Natural killer cell (primary cell): ENCODE data around the gene MRPL33. TPM values are rescaled to one million over a fixed set of nuclear protein-coding genes. Genes with fewer than 3 reads are reported as not detected.

Experiments
- ATAC-seq, 3 donors: fragments of 150-1000 bp in 2 of 3; fragments of 200-7000 bp in 1 of 3; cut with Tn5 transposase; 1 replicate in 1 of 3; 2 replicates in 2 of 3; pipeline ENCODE4 v1.10.0; 2021; ENCODE audit warnings: mild to moderate bottlenecking in 2 of 3, moderate library complexity in 2 of 3
- DNase-seq, 2 donors: peaks; one replicate each; pipeline versions ENCODE4 v3.0.0 to v3.0.0-alpha.2; 2013 to 2021; ENCODE audit warnings: mixed read lengths in 1 of 2
- H3K27ac ChIP-seq: one replicate; pipeline ENCODE4 v1.5.1; 2013; ENCODE audit warnings: mild to moderate bottlenecking, low read length
- H3K27me3 ChIP-seq: one replicate; pipeline ENCODE4 v1.6.1; 2013; ENCODE audit warnings: low read length; ENCODE audit not compliant: control insufficient read depth, insufficient read depth
- H3K36me3 ChIP-seq: one replicate; pipeline ENCODE4 v1.6.1; 2013; ENCODE audit warnings: low read length; ENCODE audit not compliant: control insufficient read depth, insufficient read depth
- H3K4me1 ChIP-seq: one replicate; pipeline ENCODE4 v1.6.1; 2013; ENCODE audit warnings: low read length; ENCODE audit not compliant: control insufficient read depth, insufficient read depth
- H3K4me3 ChIP-seq: one replicate; pipeline ENCODE4 v1.5.1; 2013; ENCODE audit warnings: low read length
- H3K9me3 ChIP-seq: one replicate; pipeline ENCODE4 v1.6.1; 2013; ENCODE audit warnings: low read length; ENCODE audit not compliant: control insufficient read depth, insufficient read depth
- H3K27ac Mint-ChIP-seq, 2 donors: one replicate each; pipeline ENCODE4 v1.8.0; 2022; ENCODE audit warnings: mild to moderate bottlenecking in 2 of 2, mixed read lengths in 2 of 2, moderate library complexity in 1 of 2
- H3K27me3 Mint-ChIP-seq, 2 donors: one replicate each; pipeline ENCODE4 v1.8.0; 2022; ENCODE audit warnings: low read depth in 2 of 2, mixed read lengths in 2 of 2
- H3K36me3 Mint-ChIP-seq: one replicate; pipeline ENCODE4 v1.8.0; 2022; ENCODE audit warnings: mixed read lengths
- H3K4me1 Mint-ChIP-seq, 2 donors: one replicate each; pipeline ENCODE4 v1.8.0; 2022; ENCODE audit warnings: mixed read lengths in 2 of 2
- H3K4me3 Mint-ChIP-seq: one replicate; pipeline ENCODE4 v1.8.0; 2022; ENCODE audit warnings: mild to moderate bottlenecking, moderate library complexity, mixed read lengths
- H3K9me3 Mint-ChIP-seq, 2 donors: one replicate each; pipeline ENCODE4 v1.8.0; 2022; ENCODE audit warnings: mixed read lengths in 2 of 2
- WGBS: methylation state at CpG from one replicate; pipeline ENCODE4 v1.1.7; 2013; ENCODE audit warnings: missing lambda C conversion rate; ENCODE audit not compliant: insufficient coverage; 5-methylcytosine and 5-hydroxymethylcytosine counted together
- intact Hi-C: fragments of 100-400 bp; cut with micrococcal nuclease; formaldehyde crosslinking; loops from one replicate; pipeline ENCODE4 v1.14.2; 2022
- total RNA-seq, 4 donors: library from RNA; stranded (reverse); fragments of 120-200 nt in 1 of 4; gene quantifications; one replicate each; pipeline versions ENCODE4 v1.2.3 to v1.2.4, GENCODE V29; 2013 to 2022
- TF ChIP-seq, protein P1 (sequence below): fragments of 200-600 bp; IDR thresholded peaks from one replicate; pipeline ENCODE4 v1.8.0; 2022; ENCODE audit warnings: antibody characterized with exemption

Gene MRPL33
- total RNA-seq, 3 donors from 2014 or later (not counting 1 experiment from before 2014, with no cell fraction given) = 21.5 to 28.5 (median 27.3) TPM

DNA sequence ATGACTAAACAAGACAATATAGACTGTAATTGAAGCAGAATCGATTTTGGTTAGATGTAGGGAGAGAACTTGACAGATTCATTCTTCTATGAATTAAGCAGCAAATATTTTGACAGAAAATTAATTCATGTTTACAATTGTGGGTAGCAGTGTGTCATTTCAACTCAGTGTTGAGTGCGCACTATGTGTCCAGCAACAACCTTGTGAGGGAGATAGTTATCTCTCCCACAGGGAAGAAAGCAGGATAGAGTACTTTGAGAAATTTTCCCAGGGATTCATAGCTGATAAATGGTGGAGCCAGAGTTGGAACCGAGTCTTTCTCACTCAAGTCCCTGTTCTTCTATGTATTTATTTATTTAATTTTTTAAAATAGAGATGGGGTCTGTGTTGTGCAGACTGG lies 5.2 kb downstream of the MRPL33 start:
- Histone ChIP-seq H3K27me3 (no peaks in the 10 kb centered on the region), H3K4me3 (no peak overlapping the region), H3K4me1 (peaks cover 6% of the 10 kb centered on the region), H3K9me3 (no peaks in the 10 kb centered on the region), H3K27ac (no peak overlapping the region), H3K36me3 (peaks cover 22% of the 10 kb centered on the region)
- WGBS = 95% methylated on average over 2 of the region's 3 CpGs
- no peaks in the 10 kb centered on the region for H3K27me3 Mint-ChIP-seq
- no peak overlapping the region for H3K27ac Mint-ChIP-seq
- no peaks in the 10 kb centered on the region for H3K36me3 Mint-ChIP-seq
- ATAC-seq = no peak
- no peak for DNase-seq
- TF ChIP-seq, protein P1, sequence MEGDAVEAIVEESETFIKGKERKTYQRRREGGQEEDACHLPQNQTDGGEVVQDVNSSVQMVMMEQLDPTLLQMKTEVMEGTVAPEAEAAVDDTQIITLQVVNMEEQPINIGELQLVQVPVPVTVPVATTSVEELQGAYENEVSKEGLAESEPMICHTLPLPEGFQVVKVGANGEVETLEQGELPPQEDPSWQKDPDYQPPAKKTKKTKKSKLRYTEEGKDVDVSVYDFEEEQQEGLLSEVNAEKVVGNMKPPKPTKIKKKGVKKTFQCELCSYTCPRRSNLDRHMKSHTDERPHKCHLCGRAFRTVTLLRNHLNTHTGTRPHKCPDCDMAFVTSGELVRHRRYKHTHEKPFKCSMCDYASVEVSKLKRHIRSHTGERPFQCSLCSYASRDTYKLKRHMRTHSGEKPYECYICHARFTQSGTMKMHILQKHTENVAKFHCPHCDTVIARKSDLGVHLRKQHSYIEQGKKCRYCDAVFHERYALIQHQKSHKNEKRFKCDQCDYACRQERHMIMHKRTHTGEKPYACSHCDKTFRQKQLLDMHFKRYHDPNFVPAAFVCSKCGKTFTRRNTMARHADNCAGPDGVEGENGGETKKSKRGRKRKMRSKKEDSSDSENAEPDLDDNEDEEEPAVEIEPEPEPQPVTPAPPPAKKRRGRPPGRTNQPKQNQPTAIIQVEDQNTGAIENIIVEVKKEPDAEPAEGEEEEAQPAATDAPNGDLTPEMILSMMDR = no peak
- no peak overlapping the region for H3K4me3 Mint-ChIP-seq
- H3K9me3 Mint-ChIP-seq = no peaks in the 10 kb centered on the region
- intact Hi-C loops = no loop called here
- H3K4me1 Mint-ChIP-seq = peaks cover 47 to 56% of the 10 kb centered on the region in 2 donors

DNA sequence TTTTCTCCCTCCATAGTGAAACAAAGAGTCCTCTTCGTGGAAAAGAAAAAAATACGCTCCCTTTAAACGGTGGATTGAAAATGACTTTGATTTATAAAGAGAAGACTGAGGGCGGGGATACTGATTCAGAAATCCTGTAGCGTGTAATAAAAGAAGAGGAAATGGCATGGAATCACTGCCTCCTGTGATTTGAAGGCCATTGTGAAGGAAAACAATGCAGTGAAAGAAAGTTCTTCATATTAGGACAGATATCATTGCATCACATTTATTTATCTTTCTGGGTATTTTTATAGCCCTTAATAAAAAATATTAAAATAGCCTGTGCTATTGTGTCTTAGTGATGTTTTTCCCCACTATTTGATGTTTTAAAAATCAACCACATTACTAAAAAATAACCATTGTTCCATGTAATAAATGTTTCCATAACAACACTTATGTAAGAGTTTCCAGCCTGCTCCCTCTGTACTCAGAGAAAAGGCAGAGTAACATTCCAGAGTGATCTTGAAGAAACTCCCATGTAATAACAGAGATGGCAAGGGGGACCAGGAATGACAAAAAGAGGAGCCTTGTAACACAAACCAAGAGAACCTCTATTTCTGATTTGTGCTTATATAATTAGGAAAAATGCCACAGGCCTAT lies 8.0 kb downstream of the MRPL33 start:
- TF ChIP-seq, protein P1 = no peak
- Histone ChIP-seq H3K4me1 (no peaks in the 10 kb centered on the region), H3K27me3 (no peaks in the 10 kb centered on the region), H3K36me3 (peaks cover 19% of the 10 kb centered on the region), H3K27ac (no peak overlapping the region), H3K4me3 (no peak overlapping the region), H3K9me3 (no peaks in the 10 kb centered on the region)
- Mint-ChIP-seq H3K4me3 (no peak overlapping the region), H3K27me3 (no peaks in the 10 kb centered on the region), H3K27ac (peak overlapping the region in 1 of 2 donors; percentile 54), H3K9me3 (no peaks in the 10 kb centered on the region), H3K4me1 (peaks cover 22 to 32% of the 10 kb centered on the region in 2 donors), H3K36me3 (no peaks in the 10 kb centered on the region)
- intact Hi-C loops = no loop called here
- no peak for ATAC-seq
- DNase-seq = no peak
- 97% methylated on average over 5 of the region's 5 CpGs for WGBS

DNA sequence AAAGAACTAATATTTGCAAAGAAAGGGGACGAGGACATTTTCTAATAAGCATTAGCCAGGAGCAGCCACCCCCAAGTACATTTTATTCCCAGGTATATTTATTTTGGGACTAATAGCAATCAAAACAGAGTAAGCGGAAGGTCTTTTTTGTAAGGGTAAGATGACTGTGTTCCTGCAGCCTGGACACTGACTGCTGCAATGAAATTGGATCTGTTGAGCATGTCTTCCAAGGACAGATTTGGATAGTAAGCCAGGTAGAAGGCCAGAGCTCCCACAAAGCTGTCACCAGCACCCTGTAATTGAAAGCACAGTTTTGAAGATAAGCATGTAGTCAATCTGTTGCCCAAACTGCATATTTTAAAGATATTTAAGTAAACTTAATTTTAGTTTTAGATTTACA lies 10.0 kb downstream of the MRPL33 start:
- DNase-seq (no peak), ATAC-seq (no peak)
- H3K4me3 ChIP-seq = no peak overlapping the region
- Mint-ChIP-seq H3K36me3 (no peaks in the 10 kb centered on the region), H3K27me3 (no peaks in the 10 kb centered on the region), H3K4me1 (peaks cover 10 to 20% of the 10 kb centered on the region in 2 donors), H3K9me3 (no peaks in the 10 kb centered on the region), H3K27ac (no peak overlapping the region), H3K4me3 (no peak overlapping the region)
- no peaks in the 10 kb centered on the region for H3K4me1 ChIP-seq
- TF ChIP-seq, protein P1 = no peak
- H3K27me3 ChIP-seq = no peaks in the 10 kb centered on the region
- peaks cover 14% of the 10 kb centered on the region for H3K36me3 ChIP-seq
- intact Hi-C loops = no loop called here
- no peak overlapping the region for H3K27ac ChIP-seq
- H3K9me3 ChIP-seq = no peaks in the 10 kb centered on the region
- WGBS = 94% methylated on average over 2 of the region's 2 CpGs

DNA sequence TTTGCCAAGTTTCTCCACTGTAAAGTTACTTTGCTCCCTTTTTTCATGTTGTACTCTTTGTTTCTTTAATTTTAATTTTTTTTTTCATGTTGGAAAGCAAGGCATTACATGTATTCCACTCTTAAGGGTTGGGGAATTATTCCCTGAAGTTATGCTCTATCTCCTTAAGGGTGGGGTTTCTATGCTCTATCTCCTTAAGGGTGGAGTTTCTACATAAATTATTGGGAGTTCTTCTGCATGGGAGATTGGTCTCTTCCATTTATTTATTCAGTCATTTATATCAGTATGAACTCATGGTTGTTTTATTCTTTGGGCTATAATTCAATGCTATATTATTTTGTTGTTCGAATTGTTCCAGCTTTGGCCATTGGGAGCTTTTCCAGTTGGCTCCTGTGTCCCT lies 11.2 kb downstream of the MRPL33 start:
- no peak for ATAC-seq
- H3K27ac ChIP-seq = no peak overlapping the region
- H3K27ac Mint-ChIP-seq = no peak overlapping the region

More for the DNA sequence above, 11.2 kb downstream of the MRPL33 start:
- 93% methylated on average over 1 of the region's 1 CpG for WGBS
- H3K9me3 ChIP-seq = no peaks in the 10 kb centered on the region
- no peaks in the 10 kb centered on the region for H3K27me3 ChIP-seq
- TF ChIP-seq, protein P1 = no peak
- no peak for DNase-seq
- no peaks in the 10 kb centered on the region for H3K4me1 ChIP-seq
- intact Hi-C loops = no loop called here
- Mint-ChIP-seq H3K4me1 (peaks cover 8 to 20% of the 10 kb centered on the region in 2 donors), H3K27me3 (no peaks in the 10 kb centered on the region), H3K36me3 (no peaks in the 10 kb centered on the region), H3K4me3 (no peak overlapping the region), H3K9me3 (no peaks in the 10 kb centered on the region)
- no peak overlapping the region for H3K4me3 ChIP-seq
- H3K36me3 ChIP-seq = peaks cover 14% of the 10 kb centered on the region
